ENCODE results near the gene FEM1C. TPM values are rescaled to one million over a fixed set of nuclear protein-coding genes. Genes with fewer than 3 reads are reported as not detected.

Gene FEM1C
- total RNA-seq = 28.3 and 31.9 TPM in 2 replicates

GRCh38 chr5:115544436-115545350 lies at the start of gene FEM1C:
FEM1C (minus strand) TSS chr5:115544775; CDS start chr5:115543493, 1,282 bp downstream.

Other genes starting within 250 kb of the FEM1C start
- 2.9 and 4.0 TPM in 2 replicates for gene CCDC112, start 248.1 kb downstream of the FEM1C start, total RNA-seq
- 4.3 and 4.8 TPM in 2 replicates for gene TICAM2, start 57.7 kb upstream of the FEM1C start, total RNA-seq
- gene TMED7, start 81.3 kb upstream of the FEM1C start, total RNA-seq = 199 and 381 TPM in 2 replicates